ENCODE measurements around the gene RIPK4. TPM values are rescaled to one million over a fixed set of nuclear protein-coding genes. Genes with fewer than 3 reads are reported as not detected.

RIPK4 gene
- polyA plus RNA-seq, 1 donor from 2014 or later: not detected

DNA sequence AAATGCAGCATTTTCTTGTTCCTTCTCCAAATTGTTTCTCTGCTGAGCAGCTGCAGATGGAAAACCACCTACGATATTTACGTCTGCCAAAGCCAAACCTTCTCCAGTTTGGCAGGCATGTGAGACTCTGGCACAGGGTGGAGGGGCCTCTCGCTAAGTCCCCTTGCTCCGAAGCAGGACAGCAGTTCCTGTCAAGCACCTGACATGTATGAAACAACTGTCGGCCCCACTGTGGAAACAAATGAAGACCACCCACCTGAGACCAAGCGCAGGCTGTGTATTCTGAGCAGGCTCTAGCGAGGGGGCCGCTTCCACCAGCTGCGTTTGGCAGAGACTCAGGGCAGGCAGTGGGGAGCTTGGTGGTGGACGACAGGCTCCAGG, 74.7 kb downstream of the RIPK4 start:
- Histone ChIP-seq H3F3A (ENCODE audit: insufficient read depth, low read length, poor library complexity, severe bottlenecking) (no peaks in the 10 kb centered on the region), H4K20me1 (ENCODE audit: insufficient read depth) (no peaks in the 10 kb centered on the region), H3K9ac (ENCODE audit: low read length) (no peak overlapping the region), H3K36me3 (ENCODE audit: insufficient read depth, low read length) (no peaks in the 10 kb centered on the region), H3K4me3 (ENCODE audit: low read length) (no peak overlapping the region), H3K9me3 (ENCODE audit: low read length) (no peaks in the 10 kb centered on the region), H3K27ac (ENCODE audit: low read length) (no peak overlapping the region), H3K79me2 (replicated peaks; ENCODE audit: insufficient read depth, low read length) (no peaks in the 10 kb centered on the region), H3K4me2 (ENCODE audit: low read length) (no peak overlapping the region), H3K9me2 (ENCODE audit: insufficient read depth, low read length) (no peaks in the 10 kb centered on the region), H3K27me3 (ENCODE audit: insufficient read depth, low read depth, low read length) (no peaks in the 10 kb centered on the region), H2AFZ (ENCODE audit: low read depth, low read length) (no peak overlapping the region)
- no peak for TF ChIP-seq EP300 (conservative IDR thresholded peaks at IDR 0.05; ENCODE audit: poor library complexity, severe bottlenecking)
- no peak for TF ChIP-seq TAF1 (IDR thresholded peaks at IDR 0.05; ENCODE audit: low read depth)
- TF ChIP-seq, protein P1, sequence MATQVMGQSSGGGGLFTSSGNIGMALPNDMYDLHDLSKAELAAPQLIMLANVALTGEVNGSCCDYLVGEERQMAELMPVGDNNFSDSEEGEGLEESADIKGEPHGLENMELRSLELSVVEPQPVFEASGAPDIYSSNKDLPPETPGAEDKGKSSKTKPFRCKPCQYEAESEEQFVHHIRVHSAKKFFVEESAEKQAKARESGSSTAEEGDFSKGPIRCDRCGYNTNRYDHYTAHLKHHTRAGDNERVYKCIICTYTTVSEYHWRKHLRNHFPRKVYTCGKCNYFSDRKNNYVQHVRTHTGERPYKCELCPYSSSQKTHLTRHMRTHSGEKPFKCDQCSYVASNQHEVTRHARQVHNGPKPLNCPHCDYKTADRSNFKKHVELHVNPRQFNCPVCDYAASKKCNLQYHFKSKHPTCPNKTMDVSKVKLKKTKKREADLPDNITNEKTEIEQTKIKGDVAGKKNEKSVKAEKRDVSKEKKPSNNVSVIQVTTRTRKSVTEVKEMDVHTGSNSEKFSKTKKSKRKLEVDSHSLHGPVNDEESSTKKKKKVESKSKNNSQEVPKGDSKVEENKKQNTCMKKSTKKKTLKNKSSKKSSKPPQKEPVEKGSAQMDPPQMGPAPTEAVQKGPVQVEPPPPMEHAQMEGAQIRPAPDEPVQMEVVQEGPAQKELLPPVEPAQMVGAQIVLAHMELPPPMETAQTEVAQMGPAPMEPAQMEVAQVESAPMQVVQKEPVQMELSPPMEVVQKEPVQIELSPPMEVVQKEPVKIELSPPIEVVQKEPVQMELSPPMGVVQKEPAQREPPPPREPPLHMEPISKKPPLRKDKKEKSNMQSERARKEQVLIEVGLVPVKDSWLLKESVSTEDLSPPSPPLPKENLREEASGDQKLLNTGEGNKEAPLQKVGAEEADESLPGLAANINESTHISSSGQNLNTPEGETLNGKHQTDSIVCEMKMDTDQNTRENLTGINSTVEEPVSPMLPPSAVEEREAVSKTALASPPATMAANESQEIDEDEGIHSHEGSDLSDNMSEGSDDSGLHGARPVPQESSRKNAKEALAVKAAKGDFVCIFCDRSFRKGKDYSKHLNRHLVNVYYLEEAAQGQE (IDR thresholded peaks at IDR 0.05; ENCODE audit: borderline replicate concordance): no peak
- TF ChIP-seq, protein P2, sequence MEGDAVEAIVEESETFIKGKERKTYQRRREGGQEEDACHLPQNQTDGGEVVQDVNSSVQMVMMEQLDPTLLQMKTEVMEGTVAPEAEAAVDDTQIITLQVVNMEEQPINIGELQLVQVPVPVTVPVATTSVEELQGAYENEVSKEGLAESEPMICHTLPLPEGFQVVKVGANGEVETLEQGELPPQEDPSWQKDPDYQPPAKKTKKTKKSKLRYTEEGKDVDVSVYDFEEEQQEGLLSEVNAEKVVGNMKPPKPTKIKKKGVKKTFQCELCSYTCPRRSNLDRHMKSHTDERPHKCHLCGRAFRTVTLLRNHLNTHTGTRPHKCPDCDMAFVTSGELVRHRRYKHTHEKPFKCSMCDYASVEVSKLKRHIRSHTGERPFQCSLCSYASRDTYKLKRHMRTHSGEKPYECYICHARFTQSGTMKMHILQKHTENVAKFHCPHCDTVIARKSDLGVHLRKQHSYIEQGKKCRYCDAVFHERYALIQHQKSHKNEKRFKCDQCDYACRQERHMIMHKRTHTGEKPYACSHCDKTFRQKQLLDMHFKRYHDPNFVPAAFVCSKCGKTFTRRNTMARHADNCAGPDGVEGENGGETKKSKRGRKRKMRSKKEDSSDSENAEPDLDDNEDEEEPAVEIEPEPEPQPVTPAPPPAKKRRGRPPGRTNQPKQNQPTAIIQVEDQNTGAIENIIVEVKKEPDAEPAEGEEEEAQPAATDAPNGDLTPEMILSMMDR (IDR thresholded peaks at IDR 0.05; ENCODE audit: poor library complexity, severe bottlenecking): no peak
- TF ChIP-seq MXI1 (conservative IDR thresholded peaks at IDR 0.05; ENCODE audit: poor library complexity, severe bottlenecking): no peak
- TF ChIP-seq SMC3 (conservative IDR thresholded peaks at IDR 0.05; ENCODE audit: poor library complexity): no peak
- no peak for TF ChIP-seq EZH2 (IDR thresholded peaks at IDR 0.05; ENCODE audit: borderline replicate concordance, insufficient read depth, low read length, poor library complexity, severe bottlenecking)
- no peak for TF ChIP-seq POLR2AphosphoS5 (IDR thresholded peaks at IDR 0.05)
- TF ChIP-seq RAD21 (conservative IDR thresholded peaks at IDR 0.05): no peak

DNA sequence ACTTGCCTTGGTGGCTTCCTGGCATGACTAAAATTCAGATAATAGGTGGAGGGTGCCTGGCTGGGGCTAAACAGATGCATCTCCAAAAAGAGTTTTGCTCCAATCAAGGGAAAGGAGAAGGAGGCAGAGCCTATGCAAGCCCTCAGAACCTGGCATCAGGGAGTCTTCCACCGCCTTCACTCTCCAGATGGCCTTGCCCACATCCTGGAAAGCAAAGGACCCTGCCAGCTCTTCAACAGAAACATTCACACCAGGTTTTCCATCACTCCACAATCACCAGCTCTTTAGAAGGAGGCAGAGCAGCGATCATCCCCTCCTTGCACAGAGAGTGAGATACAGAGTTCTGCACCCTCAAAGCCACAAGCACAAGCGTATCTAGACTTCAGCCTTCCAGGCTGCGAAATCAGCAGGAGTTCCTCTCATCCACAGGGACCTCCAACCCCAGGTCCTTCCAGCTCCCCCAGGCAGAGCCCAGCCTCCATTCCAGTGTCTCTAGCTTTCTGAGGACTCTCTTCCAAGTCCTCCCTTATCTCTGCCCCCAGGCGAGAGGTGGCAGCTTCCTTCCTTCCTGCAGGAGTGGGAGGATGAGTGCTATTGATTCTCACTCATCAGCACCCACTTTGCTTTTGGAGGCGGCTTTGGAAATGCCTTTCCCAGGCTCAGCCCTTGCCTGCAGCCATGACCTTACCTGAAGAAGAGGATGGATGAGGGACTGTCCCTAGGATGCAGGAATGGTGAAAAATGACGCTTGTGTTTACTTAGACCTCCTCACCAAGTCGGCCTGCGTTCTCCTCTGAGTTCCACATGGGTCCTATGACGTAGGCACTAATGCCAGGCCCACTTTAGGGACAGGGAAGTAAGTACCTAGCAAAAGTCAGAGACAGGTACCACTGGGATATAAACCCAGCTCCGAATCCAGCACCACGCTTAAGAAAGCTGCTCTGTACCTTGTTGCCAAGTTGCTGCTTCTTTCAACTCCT, 75.4 kb downstream of the RIPK4 start:
- no peaks in the 10 kb centered on the region for H3K9me3 ChIP-seq (ENCODE audit: low read length)
- H3K27me3 ChIP-seq (ENCODE audit: insufficient read depth, low read depth, low read length): no peaks in the 10 kb centered on the region
- no peaks in the 10 kb centered on the region for H3K36me3 ChIP-seq (ENCODE audit: insufficient read depth, low read length)
- no peaks in the 10 kb centered on the region for H3K9me2 ChIP-seq (ENCODE audit: insufficient read depth, low read length)
- no peaks in the 10 kb centered on the region for H4K20me1 ChIP-seq (ENCODE audit: insufficient read depth)
- H3K27ac ChIP-seq (ENCODE audit: low read length): no peak overlapping the region
- TF ChIP-seq, protein P1 (IDR thresholded peaks at IDR 0.05; ENCODE audit: borderline replicate concordance): no peak
- TF ChIP-seq EZH2 (IDR thresholded peaks at IDR 0.05; ENCODE audit: borderline replicate concordance, insufficient read depth, low read length, poor library complexity, severe bottlenecking) (no peak), RAD21 (conservative IDR thresholded peaks at IDR 0.05) (no peak), SMC3 (conservative IDR thresholded peaks at IDR 0.05; ENCODE audit: poor library complexity) (no peak), TAF1 (IDR thresholded peaks at IDR 0.05; ENCODE audit: low read depth) (no peak), POLR2AphosphoS5 (IDR thresholded peaks at IDR 0.05) (no peak), EP300 (conservative IDR thresholded peaks at IDR 0.05; ENCODE audit: poor library complexity, severe bottlenecking) (no peak), MXI1 (conservative IDR thresholded peaks at IDR 0.05; ENCODE audit: poor library complexity, severe bottlenecking) (no peak)
- TF ChIP-seq, protein P2 (IDR thresholded peaks at IDR 0.05; ENCODE audit: poor library complexity, severe bottlenecking): no peak
- H3K79me2 ChIP-seq (replicated peaks; ENCODE audit: insufficient read depth, low read length): no peaks in the 10 kb centered on the region
- no peak overlapping the region for H3K9ac ChIP-seq (ENCODE audit: low read length)
- no peak overlapping the region for H3K4me2 ChIP-seq (ENCODE audit: low read length)
- H2AFZ ChIP-seq (ENCODE audit: low read depth, low read length): no peak overlapping the region
- no peak overlapping the region for H3K4me3 ChIP-seq (ENCODE audit: low read length)
- no peaks in the 10 kb centered on the region for H3F3A ChIP-seq (ENCODE audit: insufficient read depth, low read length, poor library complexity, severe bottlenecking)
